HepG2 (cell line): Measurements from ENCODE around the gene ALOX5AP. TPM values are rescaled to one million over a fixed set of nuclear protein-coding genes. Genes with fewer than 3 reads are reported as not detected.

Source experiments
- ATAD3A ChIP-seq: sonication (generic); formaldehyde crosslinking; IDR thresholded peaks from 2 replicates; pipeline ENCODE4 v1.4.0; 2020; ENCODE audit warnings: missing genetic modification reagents
- ATRX ChIP-seq: sonication (generic); formaldehyde crosslinking; IDR thresholded peaks from 2 replicates; pipeline ENCODE4 v1.4.0; 2020; ENCODE audit warnings: missing genetic modification reagents, borderline replicate concordance
- HDAC1 ChIP-seq: sonication (generic); formaldehyde crosslinking; IDR thresholded peaks from 2 replicates; pipeline ENCODE4 v1.5.1; 2020; ENCODE audit warnings: mild to moderate bottlenecking, missing genetic modification reagents
- JUND ChIP-seq: sonication (generic); formaldehyde crosslinking; IDR thresholded peaks from 2 replicates; pipeline ENCODE4 v1.8.0; 2022; ENCODE audit warnings: mild to moderate bottlenecking, missing genetic modification reagents
- PAWR ChIP-seq: sonication (generic); formaldehyde crosslinking; IDR thresholded peaks from 2 replicates; pipeline ENCODE4 v1.4.0; 2020; ENCODE audit warnings: missing genetic modification reagents, mild to moderate bottlenecking, borderline replicate concordance
- PHF5A ChIP-seq: IDR thresholded peaks from one replicate; pipeline ENCODE4 v1.6.1; 2018; ENCODE audit warnings: low read depth, missing genetic modification reagents; ENCODE audit not compliant: unreplicated experiment
- RARA ChIP-seq: IDR thresholded peaks from 2 replicates; pipeline ENCODE4 v1.6.1; 2016; ENCODE audit warnings: missing genetic modification reagents, missing compliant biosample characterization
- SAP130 ChIP-seq: IDR thresholded peaks from 2 replicates; pipeline ENCODE4 v1.6.1; 2016; ENCODE audit warnings: low read depth
- THAP11 ChIP-seq: IDR thresholded peaks from 2 replicates; pipeline ENCODE4 v1.6.1; 2016; ENCODE audit warnings: missing biosample characterization, missing genetic modification reagents
- ZNF678 ChIP-seq: sonication (generic); formaldehyde crosslinking; IDR thresholded peaks from 2 replicates; pipeline ENCODE4 v1.4.0; 2020; ENCODE audit warnings: mild to moderate bottlenecking, missing genetic modification reagents
- ZNF737 ChIP-seq: sonication (generic); formaldehyde crosslinking; IDR thresholded peaks from 2 replicates; pipeline ENCODE4 v1.5.0; 2020; ENCODE audit warnings: missing genetic modification reagents, mild to moderate bottlenecking, borderline replicate concordance
- polyA plus RNA-seq, 8 experiments: library from polyadenylated mRNA; depleted of rRNA in 3 of 8; stranded (reverse) in 7 of 8; unstranded in 1 of 8; fragments of >200 nt; fragmentation: Illumina TruSeq in 4 of 8; extraction: Trizol in 4 of 8; gene quantifications; 2 replicates each; pipeline versions ENCODE4 v1.2.1 to v1.2.3, GENCODE V29; 2011 to 2016; ENCODE audit warnings: low read depth in 4 of 8, missing spikeins in 1 of 8, mixed read lengths in 1 of 8; ENCODE audit not compliant: insufficient read depth in 1 of 8
- total RNA-seq, 5 experiments: library from RNA; depleted of rRNA; stranded (reverse); fragments of >200 nt; fragmentation: Illumina TruSeq; extraction: Trizol; gene quantifications; 2 replicates each; pipeline ENCODE4 v1.2.3, GENCODE V29; 2016; ENCODE audit warnings: low read depth in 1 of 5
- TF ChIP-seq, protein P1 (sequence below): sonication (generic); formaldehyde crosslinking; IDR thresholded peaks from 2 replicates; pipeline ENCODE4 v1.4.0; 2020; ENCODE audit warnings: missing genetic modification reagents, borderline replicate concordance
- TF ChIP-seq, protein P2 (sequence below): sonication (generic); formaldehyde crosslinking; IDR thresholded peaks from 2 replicates; pipeline ENCODE4 v1.4.0; 2020; ENCODE audit warnings: low read depth, mild to moderate bottlenecking, missing genetic modification reagents
- TF ChIP-seq, protein P3 (sequence below), 2 experiments: fragments of 450-650 bp in 1 of 2; sonication (generic) in 1 of 2; formaldehyde crosslinking in 1 of 2; IDR thresholded peaks; 2 replicates each; pipeline versions ENCODE4 v1.6.1 to v1.8.0; 2016 to 2022; ENCODE audit warnings: antibody characterized with exemption in 1 of 2, mild to moderate bottlenecking in 1 of 2, missing genetic modification reagents in 1 of 2
- TF ChIP-seq, protein P4 (sequence below): sonication (generic); formaldehyde crosslinking; IDR thresholded peaks from 2 replicates; pipeline ENCODE4 v1.5.0; 2020; ENCODE audit warnings: missing genetic modification reagents

ALOX5AP gene
- total and polyA plus RNA-seq, 2 of the 13 experiments (the other 11 are each of a cell fraction or from before 2014, with no cell fraction given) = 0.97 to 1.2 TPM

DNA sequence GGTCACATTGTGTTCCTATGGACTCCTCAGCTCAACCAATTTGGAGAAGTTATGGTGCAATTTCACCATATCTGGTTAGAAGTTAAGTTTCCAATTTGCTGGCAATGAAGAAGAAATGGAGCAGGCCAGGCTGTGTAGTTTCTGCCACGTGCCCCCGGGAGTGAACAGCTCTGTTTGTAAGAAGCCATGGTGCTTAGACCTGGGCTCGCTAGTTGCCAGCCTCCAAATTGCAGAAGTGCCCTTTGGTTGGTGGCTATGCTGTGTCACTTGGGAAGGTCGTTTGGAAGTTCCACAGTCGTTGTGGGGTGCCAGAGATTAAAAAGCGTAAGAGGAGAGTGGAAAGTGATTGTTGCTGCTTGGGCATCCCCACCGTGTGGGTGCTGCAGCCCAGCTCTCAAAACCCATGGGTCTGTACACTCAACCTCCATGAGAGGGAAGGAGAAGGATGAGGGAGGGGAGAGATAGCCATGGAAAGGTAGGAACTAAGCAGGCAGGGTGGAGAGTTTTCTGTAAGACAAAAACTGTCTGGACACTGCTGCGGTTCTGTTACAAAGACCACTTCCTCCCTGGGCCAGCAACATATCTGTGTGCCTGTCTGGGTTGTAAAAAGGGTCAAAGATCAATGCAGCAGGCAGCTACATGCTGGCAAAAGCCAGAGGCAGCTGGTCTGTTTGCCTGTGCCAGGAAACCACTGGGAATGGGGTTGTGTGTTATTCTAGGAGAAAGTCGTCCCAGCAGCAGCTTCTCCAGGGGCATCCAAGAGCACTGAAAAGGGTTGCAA lies 10.8 kb downstream of the ALOX5AP start (continued):
- TF ChIP-seq, protein P1, sequence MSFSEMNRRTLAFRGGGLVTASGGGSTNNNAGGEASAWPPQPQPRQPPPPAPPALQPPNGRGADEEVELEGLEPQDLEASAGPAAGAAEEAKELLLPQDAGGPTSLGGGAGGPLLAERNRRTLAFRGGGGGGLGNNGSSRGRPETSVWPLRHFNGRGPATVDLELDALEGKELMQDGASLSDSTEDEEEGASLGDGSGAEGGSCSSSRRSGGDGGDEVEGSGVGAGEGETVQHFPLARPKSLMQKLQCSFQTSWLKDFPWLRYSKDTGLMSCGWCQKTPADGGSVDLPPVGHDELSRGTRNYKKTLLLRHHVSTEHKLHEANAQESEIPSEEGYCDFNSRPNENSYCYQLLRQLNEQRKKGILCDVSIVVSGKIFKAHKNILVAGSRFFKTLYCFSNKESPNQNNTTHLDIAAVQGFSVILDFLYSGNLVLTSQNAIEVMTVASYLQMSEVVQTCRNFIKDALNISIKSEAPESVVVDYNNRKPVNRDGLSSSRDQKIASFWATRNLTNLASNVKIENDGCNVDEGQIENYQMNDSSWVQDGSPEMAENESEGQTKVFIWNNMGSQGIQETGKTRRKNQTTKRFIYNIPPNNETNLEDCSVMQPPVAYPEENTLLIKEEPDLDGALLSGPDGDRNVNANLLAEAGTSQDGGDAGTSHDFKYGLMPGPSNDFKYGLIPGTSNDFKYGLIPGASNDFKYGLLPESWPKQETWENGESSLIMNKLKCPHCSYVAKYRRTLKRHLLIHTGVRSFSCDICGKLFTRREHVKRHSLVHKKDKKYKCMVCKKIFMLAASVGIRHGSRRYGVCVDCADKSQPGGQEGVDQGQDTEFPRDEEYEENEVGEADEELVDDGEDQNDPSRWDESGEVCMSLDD (CRISPR knock-in tag) = no peak
- TF ChIP-seq PAWR = no peak
- TF ChIP-seq, protein P2, sequence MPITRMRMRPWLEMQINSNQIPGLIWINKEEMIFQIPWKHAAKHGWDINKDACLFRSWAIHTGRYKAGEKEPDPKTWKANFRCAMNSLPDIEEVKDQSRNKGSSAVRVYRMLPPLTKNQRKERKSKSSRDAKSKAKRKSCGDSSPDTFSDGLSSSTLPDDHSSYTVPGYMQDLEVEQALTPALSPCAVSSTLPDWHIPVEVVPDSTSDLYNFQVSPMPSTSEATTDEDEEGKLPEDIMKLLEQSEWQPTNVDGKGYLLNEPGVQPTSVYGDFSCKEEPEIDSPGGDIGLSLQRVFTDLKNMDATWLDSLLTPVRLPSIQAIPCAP (CRISPR knock-in tag) = no peak
- TF ChIP-seq HDAC1 = no peak
- 0 out of 2 replicates have a peak, but pooled peaks have one; percentile 19 for TF ChIP-seq SAP130 (CRISPR knock-in tag)
- TF ChIP-seq THAP11 = peak; percentile 32; the same call in 1 of the 2 replicates
- 0 out of 2 replicates have a peak, but pooled peaks have one; percentile 26 for TF ChIP-seq RARA (CRISPR knock-in tag)
- no peak for TF ChIP-seq ZNF678 (CRISPR knock-in tag)
- TF ChIP-seq ZNF737 (CRISPR knock-in tag) = no peak
- no peak for TF ChIP-seq JUND (CRISPR knock-in tag)
- TF ChIP-seq ATRX (CRISPR knock-in tag) = no peak
- no peak for TF ChIP-seq PHF5A (CRISPR knock-in tag)
- TF ChIP-seq ATAD3A (CRISPR knock-in tag) = no peak
- TF ChIP-seq, protein P3, sequence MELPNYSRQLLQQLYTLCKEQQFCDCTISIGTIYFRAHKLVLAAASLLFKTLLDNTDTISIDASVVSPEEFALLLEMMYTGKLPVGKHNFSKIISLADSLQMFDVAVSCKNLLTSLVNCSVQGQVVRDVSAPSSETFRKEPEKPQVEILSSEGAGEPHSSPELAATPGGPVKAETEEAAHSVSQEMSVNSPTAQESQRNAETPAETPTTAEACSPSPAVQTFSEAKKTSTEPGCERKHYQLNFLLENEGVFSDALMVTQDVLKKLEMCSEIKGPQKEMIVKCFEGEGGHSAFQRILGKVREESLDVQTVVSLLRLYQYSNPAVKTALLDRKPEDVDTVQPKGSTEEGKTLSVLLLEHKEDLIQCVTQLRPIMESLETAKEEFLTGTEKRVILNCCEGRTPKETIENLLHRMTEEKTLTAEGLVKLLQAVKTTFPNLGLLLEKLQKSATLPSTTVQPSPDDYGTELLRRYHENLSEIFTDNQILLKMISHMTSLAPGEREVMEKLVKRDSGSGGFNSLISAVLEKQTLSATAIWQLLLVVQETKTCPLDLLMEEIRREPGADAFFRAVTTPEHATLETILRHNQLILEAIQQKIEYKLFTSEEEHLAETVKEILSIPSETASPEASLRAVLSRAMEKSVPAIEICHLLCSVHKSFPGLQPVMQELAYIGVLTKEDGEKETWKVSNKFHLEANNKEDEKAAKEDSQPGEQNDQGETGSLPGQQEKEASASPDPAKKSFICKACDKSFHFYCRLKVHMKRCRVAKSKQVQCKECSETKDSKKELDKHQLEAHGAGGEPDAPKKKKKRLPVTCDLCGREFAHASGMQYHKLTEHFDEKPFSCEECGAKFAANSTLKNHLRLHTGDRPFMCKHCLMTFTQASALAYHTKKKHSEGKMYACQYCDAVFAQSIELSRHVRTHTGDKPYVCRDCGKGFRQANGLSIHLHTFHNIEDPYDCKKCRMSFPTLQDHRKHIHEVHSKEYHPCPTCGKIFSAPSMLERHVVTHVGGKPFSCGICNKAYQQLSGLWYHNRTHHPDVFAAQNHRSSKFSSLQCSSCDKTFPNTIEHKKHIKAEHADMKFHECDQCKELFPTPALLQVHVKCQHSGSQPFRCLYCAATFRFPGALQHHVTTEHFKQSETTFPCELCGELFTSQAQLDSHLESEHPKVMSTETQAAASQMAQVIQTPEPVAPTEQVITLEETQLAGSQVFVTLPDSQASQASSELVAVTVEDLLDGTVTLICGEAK (IDR thresholded peaks at IDR 0.05) = no peak
- TF ChIP-seq, protein P3 (CRISPR knock-in tag; IDR thresholded peaks at IDR 0.05) = no peak
- TF ChIP-seq, protein P4, sequence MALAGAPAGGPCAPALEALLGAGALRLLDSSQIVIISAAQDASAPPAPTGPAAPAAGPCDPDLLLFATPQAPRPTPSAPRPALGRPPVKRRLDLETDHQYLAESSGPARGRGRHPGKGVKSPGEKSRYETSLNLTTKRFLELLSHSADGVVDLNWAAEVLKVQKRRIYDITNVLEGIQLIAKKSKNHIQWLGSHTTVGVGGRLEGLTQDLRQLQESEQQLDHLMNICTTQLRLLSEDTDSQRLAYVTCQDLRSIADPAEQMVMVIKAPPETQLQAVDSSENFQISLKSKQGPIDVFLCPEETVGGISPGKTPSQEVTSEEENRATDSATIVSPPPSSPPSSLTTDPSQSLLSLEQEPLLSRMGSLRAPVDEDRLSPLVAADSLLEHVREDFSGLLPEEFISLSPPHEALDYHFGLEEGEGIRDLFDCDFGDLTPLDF (CRISPR knock-in tag) = no peak
